Tibial nerve (tissue), 4 donors: Measurements from ENCODE around the gene HLCS.

Experiments
- EP300 ChIP-seq, 2 donors: sonication (generic); formaldehyde crosslinking; IDR thresholded peaks; one replicate each; pipeline ENCODE4 v1.6.1; 2017; ENCODE audit warnings: antibody characterized with exemption in 2 of 2, mild to moderate bottlenecking in 1 of 2
- TF ChIP-seq, protein P1 (sequence below), 5 experiments: fragments of 200-600 bp in 3 of 5; fragments of 450-650 bp in 2 of 5; sonication (generic) in 3 of 5; IDR thresholded peaks; one replicate each; pipeline ENCODE4 v1.5.1; 2016 to 2019; ENCODE audit warnings: antibody characterized with exemption in 5 of 5, mild to moderate bottlenecking in 3 of 5, moderate library complexity in 2 of 5

DNA sequence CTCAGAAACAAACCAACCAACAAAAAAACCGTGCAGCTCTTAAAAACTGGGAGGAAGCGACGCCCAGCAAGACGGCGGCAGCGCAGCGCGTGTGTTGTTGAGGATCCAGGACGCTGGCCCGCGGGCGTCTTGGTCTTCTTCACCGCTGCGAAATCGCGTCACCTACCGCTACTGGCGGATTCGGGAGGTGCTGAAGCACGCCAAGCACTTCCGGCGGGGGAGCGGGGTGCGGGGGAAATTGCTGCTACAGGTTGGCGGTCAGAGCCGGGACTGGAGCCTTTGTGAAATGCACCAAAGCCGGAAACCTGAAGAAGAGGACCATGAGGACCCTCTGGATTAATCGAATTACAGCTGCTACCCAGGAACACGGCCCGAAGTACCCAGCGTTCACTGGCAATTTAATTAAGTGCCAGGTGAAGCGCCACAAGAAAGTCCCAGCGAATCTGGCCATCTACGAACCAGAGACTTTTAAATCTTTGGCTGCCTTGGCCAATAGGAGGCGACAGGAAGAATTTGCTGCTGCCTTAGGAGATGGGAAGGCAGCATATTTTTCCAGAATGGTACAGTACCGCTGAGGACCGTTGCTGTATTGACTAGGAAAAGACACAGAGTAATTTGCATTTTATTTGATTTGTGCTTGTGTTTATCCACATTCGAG lies 28.2 kb upstream of the HLCS start:
- TF ChIP-seq, protein P1, sequence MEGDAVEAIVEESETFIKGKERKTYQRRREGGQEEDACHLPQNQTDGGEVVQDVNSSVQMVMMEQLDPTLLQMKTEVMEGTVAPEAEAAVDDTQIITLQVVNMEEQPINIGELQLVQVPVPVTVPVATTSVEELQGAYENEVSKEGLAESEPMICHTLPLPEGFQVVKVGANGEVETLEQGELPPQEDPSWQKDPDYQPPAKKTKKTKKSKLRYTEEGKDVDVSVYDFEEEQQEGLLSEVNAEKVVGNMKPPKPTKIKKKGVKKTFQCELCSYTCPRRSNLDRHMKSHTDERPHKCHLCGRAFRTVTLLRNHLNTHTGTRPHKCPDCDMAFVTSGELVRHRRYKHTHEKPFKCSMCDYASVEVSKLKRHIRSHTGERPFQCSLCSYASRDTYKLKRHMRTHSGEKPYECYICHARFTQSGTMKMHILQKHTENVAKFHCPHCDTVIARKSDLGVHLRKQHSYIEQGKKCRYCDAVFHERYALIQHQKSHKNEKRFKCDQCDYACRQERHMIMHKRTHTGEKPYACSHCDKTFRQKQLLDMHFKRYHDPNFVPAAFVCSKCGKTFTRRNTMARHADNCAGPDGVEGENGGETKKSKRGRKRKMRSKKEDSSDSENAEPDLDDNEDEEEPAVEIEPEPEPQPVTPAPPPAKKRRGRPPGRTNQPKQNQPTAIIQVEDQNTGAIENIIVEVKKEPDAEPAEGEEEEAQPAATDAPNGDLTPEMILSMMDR (IDR thresholded peaks at IDR 0.05) = no peak
- no peak for TF ChIP-seq EP300 (IDR thresholded peaks at IDR 0.05)
